H1 (cell line): ENCODE measurements around the gene TMEM150A.

Experiments
- CREB1 ChIP-seq: IDR thresholded peaks from 2 replicates; pipeline ENCODE4 v1.6.1; 2012; ENCODE audit warnings: inconsistent platforms
- EGR1 ChIP-seq: IDR thresholded peaks from 2 replicates; pipeline ENCODE4 v1.6.1; 2011; ENCODE audit warnings: low read depth, low read length, borderline replicate concordance
- EP300 ChIP-seq, 2 experiments: IDR thresholded peaks; 1 replicate in 1 of 2; 2 replicates in 1 of 2; pipeline ENCODE4 v1.6.1; 2011 to 2012; ENCODE audit warnings: low read depth in 2 of 2, low read length in 2 of 2, mild to moderate bottlenecking in 2 of 2, borderline replicate concordance in 1 of 2, inconsistent platforms in 1 of 2, moderate library complexity in 1 of 2
- EZH2 ChIP-seq: fragments of 200-600 bp; sonication (generic); IDR thresholded peaks from 2 replicates; pipeline ENCODE4 v1.7.1; 2012; ENCODE audit warnings: low read depth, mild to moderate bottlenecking, moderate library complexity, low read length, inconsistent platforms; ENCODE audit not compliant: severe bottlenecking
- NANOG ChIP-seq: IDR thresholded peaks from 2 replicates; pipeline ENCODE4 v1.6.1; 2011; ENCODE audit warnings: low read length, low read depth, mild to moderate bottlenecking, inconsistent platforms; ENCODE audit not compliant: insufficient read depth, poor library complexity, severe bottlenecking
- POLR2AphosphoS5 ChIP-seq: IDR thresholded peaks from 2 replicates; pipeline ENCODE4 v1.6.1; 2011; ENCODE audit warnings: low read depth, low read length
- RAD21 ChIP-seq, 2 experiments: IDR thresholded peaks in 1 of 2; conservative IDR thresholded peaks in 1 of 2; 2 replicates each; pipeline ENCODE4 v1.6.1; 2011; ENCODE audit warnings: low read depth in 2 of 2, low read length in 2 of 2, improper control_type of control experiment in 1 of 2, inconsistent platforms in 1 of 2, mild to moderate bottlenecking in 1 of 2, moderate library complexity in 1 of 2
- RFX5 ChIP-seq: IDR thresholded peaks from 2 replicates; pipeline ENCODE4 v1.6.1; 2011; ENCODE audit warnings: low read depth, low read length, improper control_type of control experiment, borderline replicate concordance
- SIN3A ChIP-seq, 2 experiments: IDR thresholded peaks in 1 of 2; conservative IDR thresholded peaks in 1 of 2; 2 replicates each; pipeline ENCODE4 v1.6.1; 2011 to 2012; ENCODE audit warnings: low read length in 2 of 2, improper control_type of control experiment in 1 of 2, low read depth in 1 of 2, mild to moderate bottlenecking in 1 of 2
- SP1 ChIP-seq: IDR thresholded peaks from 2 replicates; pipeline ENCODE4 v1.6.1; 2011; ENCODE audit warnings: low read depth, low read length
- YY1 ChIP-seq: IDR thresholded peaks from 2 replicates; pipeline ENCODE4 v1.6.1; 2011; ENCODE audit warnings: low read depth, mild to moderate bottlenecking, low read length
- TF ChIP-seq, protein P1 (sequence below), 3 experiments: IDR thresholded peaks; 1 replicate in 2 of 3; 2 replicates in 1 of 3; pipeline versions ENCODE4 v1.5.1 to v1.6.1; 2011; ENCODE audit warnings: low read length in 3 of 3, mild to moderate bottlenecking in 3 of 3, inconsistent platforms in 2 of 3, low read depth in 1 of 3, moderate library complexity in 1 of 3; ENCODE audit not compliant: insufficient read depth in 1 of 3; ENCODE audit errors: control extremely low read depth in 1 of 3
- TF ChIP-seq, protein P2 (sequence below): IDR thresholded peaks from 2 replicates; pipeline ENCODE4 v1.6.1; 2012; ENCODE audit warnings: inconsistent platforms

DNA sequence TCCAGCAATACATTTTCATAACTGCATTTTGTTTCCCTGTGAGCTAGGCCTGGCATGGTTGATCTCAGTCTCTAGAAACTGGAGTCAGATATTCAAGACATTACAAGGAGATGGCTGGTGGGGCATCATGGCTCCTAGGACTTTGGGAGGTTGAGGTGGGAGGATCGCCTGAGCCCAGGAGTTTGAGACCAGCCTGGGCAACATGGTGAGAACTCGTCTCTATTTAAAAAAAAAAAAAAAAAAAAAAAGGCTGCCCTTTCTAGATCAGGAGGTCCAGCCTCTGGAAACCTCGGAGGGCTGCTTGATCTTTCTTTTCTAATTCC is 25.5 kb downstream of the TMEM150A start:
- TF ChIP-seq EZH2 (no peak), CREB1 (no peak), YY1 (no peak), EGR1 (no peak), NANOG (no peak), POLR2AphosphoS5 (no peak), EP300 (IDR thresholded peaks at IDR 0.05; ENCODE audit: borderline replicate concordance in 1 of 2, low read depth in 2 of 2, low read length in 2 of 2) (no peak), SIN3A (conservative IDR thresholded peaks at IDR 0.05 in 1 of 2, IDR thresholded peaks at IDR 0.05 in 1 of 2; ENCODE audit: low read depth in 1 of 2, low read length in 2 of 2) (no peak), RFX5 (no peak), RAD21 (IDR thresholded peaks at IDR 0.05 in 1 of 2, conservative IDR thresholded peaks at IDR 0.05 in 1 of 2; ENCODE audit: low read depth in 2 of 2, low read length in 2 of 2) (no peak), SP1 (no peak)
- TF ChIP-seq, protein P1, sequence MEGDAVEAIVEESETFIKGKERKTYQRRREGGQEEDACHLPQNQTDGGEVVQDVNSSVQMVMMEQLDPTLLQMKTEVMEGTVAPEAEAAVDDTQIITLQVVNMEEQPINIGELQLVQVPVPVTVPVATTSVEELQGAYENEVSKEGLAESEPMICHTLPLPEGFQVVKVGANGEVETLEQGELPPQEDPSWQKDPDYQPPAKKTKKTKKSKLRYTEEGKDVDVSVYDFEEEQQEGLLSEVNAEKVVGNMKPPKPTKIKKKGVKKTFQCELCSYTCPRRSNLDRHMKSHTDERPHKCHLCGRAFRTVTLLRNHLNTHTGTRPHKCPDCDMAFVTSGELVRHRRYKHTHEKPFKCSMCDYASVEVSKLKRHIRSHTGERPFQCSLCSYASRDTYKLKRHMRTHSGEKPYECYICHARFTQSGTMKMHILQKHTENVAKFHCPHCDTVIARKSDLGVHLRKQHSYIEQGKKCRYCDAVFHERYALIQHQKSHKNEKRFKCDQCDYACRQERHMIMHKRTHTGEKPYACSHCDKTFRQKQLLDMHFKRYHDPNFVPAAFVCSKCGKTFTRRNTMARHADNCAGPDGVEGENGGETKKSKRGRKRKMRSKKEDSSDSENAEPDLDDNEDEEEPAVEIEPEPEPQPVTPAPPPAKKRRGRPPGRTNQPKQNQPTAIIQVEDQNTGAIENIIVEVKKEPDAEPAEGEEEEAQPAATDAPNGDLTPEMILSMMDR (IDR thresholded peaks at IDR 0.05; ENCODE audit: control extremely low read depth in 1 of 3, insufficient read depth in 1 of 3, low read depth in 1 of 3, low read length in 3 of 3): no peak
- TF ChIP-seq, protein P2, sequence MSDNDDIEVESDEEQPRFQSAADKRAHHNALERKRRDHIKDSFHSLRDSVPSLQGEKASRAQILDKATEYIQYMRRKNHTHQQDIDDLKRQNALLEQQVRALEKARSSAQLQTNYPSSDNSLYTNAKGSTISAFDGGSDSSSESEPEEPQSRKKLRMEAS: no peak
